Left forelimb (tissue), 1 donor: ENCODE data around the gene MEIKIN.
A peak's percentile ranks its signal among the peaks of the same experiment; 100 is the strongest.
"Not testable (repeated sequence)": the region's sequence is repeated elsewhere in the genome, so short reads cannot be mapped to it uniquely, and the experiment has no call there.

Experiments
- DNase-seq: peaks from one replicate; pipeline ENCODE4 v3.0.0-alpha.2; 2018; ENCODE audit warnings: low spot score

Gene MEIKIN

GRCh38 chr5:131810510-131811249 is 134.8 kb downstream of the MEIKIN start:
- no peak for DNase-seq

- DNase-seq = peak; percentile 99
These were observed 148.4 kb downstream of the MEIKIN start, which contains the start of gene FNIP1 for GRCh38 chr5:131796793-131797693. Gene FNIP1, minus strand, starts transcription at chr5:131797017. Its CDS starts 96 bp downstream, at chr5:131796921.

DNA sequence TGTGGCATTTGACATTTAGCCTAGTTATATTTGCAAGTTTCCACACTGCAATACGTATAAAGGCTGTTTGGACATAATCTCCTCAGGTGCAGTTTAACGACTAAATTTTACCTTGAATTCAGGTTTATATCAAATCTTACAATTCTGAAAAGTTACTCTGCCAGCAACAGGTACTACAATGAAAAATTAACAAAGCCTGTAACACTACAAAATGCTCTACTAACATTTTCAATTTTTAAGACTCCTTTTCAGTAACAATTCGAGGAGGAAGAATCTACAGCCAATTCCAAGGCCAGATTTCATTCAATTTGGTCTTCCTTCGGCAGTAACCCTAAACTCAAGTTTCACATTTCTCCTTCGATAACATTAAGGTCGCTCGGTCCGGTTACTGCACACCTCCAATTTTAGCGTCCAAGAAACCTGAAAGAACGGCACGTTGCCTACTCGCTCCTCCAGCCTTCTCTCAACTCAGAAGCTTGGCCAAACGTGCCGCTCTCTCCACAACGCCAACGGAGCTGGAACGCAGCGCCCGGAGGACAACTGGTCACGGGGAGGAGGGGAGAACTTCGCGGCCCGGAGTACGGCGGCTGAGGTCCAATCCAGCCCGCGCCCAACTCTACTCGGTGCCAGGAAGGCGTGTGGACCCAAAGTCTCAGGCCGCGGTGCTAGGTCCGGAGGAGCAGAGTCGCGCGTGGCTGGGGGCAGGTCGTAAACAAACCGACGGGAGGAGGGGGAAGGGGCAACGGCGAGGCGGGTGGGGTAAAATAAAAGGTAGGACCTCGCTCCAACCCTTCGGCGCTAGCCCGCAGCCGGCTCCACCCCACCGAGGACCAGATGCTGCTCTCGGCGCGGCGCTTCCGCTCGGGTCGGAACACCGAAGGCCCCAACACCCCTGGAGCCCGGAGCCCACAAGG is 149.3 kb downstream of the MEIKIN start:
- DNase-seq = peak; percentile 83

DNA sequence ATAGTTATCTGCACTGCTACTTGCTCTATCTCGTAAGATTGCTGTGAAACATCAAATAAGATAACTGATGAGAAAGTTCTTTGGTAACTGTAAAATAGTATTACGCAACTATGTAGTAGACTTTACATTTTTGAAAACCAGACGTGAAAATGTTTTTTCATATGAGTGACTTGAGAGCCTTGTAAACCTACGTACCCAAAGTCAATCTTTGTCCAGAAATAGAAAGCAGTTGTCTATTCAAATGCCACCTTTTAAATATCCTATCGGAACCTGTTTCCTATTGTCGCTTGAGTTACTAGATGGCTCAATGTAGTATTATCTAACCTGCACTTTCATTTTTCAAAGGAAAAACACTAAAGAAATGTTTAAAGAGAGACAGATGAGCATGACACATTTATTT is 150.2 kb downstream of the MEIKIN start:
- DNase-seq = no peak

- no peak for DNase-seq
These were observed 150.9 kb downstream of the MEIKIN start for GRCh38 chr5:131794586-131794985.

- DNase-seq = no peak
These were observed 152.6 kb downstream of the MEIKIN start for GRCh38 chr5:131792896-131793295.

GRCh38 chr5:131791866-131792265 is 153.6 kb downstream of the MEIKIN start:
- no peak for DNase-seq

DNA sequence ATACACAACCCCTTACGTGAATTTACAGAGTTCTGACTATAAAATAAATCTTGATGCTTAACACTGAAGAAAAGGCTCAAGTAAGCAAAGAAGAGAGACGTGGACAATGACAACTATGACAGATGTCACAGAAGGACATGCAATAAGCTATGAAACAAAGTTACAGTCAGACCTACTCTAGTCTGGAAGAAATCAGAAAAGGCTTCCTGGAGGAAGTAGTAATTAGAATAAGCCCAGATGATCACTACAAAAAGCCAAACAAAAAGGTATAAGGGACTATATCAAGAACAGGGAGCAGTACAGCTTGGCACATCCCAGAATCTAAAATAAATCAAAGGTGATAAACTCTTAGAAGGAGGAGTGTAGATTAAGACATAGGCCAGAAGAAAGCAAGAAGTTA is 154.9 kb downstream of the MEIKIN start:
- no peak for DNase-seq

GRCh38 chr5:131789765-131790164 is 155.7 kb downstream of the MEIKIN start:
- no peak for DNase-seq

GRCh38 chr5:131787736-131788135 is 157.7 kb downstream of the MEIKIN start:
- DNase-seq = no peak

DNA sequence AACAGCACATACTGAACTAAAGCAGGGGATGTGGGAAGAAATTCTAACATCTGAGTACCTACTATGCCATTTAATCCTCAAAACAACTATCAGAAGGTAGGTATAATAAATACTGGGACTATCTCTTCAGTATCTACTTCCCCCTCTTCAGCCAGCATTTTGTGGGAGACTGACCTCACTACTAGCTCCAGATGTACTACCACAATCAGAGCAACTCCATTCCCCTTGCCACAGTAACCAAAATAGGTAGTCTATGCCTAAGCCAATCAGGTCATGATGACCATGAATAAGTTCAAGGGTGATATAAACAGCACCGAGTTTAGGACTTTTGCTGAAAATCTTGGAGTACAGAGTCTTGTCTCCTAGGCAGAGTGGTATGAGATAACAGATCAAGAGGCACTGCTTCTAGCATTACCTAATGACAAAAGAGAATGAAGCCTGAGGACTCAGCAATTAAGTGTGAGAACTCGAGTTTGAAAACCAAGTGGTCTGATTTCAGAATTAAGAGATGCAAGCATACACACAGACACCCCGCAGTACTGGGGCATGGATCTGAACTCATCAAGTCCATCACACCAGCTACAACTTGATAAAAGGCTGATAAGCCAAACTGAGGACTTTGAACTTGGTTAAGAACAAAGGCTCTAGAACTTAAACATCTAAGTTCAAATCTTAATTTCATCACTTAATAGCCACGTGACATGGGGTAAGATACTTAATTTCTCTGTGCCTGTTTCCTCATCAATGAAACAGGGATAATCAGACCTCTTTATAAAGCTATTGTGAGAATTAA is 158.4 kb downstream of the MEIKIN start:
- DNase-seq = no peak

DNA sequence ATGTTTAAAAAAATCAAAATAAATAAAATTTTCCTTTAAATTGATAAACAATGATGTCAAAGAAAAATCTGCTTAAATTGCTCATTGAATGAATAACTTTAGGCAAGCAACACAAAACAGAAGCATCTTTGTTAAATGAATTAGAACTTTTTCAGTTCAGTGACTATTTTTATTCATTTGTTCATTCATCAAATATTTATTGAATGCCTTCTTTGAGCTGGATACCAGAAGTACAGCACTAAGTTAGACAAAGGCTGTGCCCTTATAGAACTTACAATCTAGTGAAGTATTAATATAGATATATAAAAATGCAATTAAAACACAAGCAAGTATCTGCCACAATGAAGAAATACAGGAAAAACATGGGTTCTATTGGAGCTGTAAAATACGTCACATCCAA is 159.4 kb downstream of the MEIKIN start:
- DNase-seq = no peak

- DNase-seq = no peak
These were observed 161.6 kb downstream of the MEIKIN start for GRCh38 chr5:131783874-131784273.

- DNase-seq = no peak
These were observed 162.1 kb downstream of the MEIKIN start for GRCh38 chr5:131783357-131783756.

GRCh38 chr5:131782717-131783116 is 162.7 kb downstream of the MEIKIN start:
- DNase-seq = no peak

GRCh38 chr5:131778141-131778540 is 167.3 kb downstream of the MEIKIN start:
- DNase-seq = not testable (repeated sequence)

DNA sequence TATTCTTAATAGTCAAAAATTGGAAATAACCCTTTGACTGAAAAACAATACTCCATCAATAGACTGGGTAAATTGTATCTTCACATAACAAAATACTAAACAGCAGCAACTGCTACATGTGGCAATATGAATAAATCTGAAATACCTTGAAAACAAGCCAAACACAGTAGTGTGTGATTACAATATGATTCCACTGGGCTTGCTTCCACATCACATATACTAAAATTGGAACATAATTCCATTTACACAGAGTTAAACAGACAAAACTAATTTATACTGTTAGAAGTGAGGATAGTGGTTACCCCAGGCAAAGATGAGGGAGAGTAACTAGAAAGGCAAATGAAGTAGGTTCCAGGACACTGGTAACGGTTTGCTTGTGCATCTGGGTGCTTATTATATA is 169.0 kb downstream of the MEIKIN start:
- DNase-seq = no peak

- no peak for DNase-seq
These were observed 170.7 kb downstream of the MEIKIN start for GRCh38 chr5:131774652-131775367.

DNA sequence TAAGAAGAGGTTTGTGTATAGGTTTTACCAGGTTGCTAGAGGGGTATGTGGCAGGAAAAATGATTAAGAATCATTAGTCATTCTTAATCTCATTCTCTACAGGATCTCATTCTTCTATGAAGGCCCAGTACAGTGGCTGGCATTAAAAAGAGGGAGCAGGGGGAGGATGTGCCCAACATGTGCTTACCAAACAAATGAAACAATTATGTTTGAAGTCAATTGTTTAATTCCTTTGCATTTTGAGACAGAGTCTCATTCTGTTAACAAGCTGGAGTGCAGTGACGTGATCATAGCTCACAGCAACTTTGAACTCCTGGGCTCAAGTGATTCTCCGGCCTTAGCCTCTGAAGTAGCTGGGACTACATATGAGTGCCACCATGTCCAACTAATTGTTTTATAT is 171.7 kb downstream of the MEIKIN start:
- no peak for DNase-seq

- DNase-seq = no peak
These were observed 173.8 kb downstream of the MEIKIN start for GRCh38 chr5:131771692-131772091.

DNA sequence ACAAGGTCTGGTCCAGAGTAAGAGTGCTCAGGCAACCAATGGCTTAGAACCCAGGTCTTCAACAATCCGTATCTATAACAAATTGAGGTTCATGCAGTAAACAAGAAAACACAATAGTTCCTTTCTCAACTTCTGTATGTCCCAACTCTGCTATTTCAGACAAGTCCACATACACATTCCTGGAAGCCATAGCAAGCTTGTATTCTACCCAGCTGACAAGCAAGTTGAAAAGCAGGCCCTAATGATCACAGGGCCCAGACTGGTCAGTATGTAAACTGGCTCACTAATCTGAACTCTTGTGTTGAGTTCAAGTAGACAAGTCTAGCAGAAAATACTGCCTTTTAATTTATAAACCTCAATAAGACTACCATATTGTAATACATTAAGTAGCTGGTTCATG is 175.5 kb downstream of the MEIKIN start:
- DNase-seq = no peak
